ENCODE data around the gene PSMF1. TPM values are rescaled to one million over a fixed set of nuclear protein-coding genes. Genes with fewer than 3 reads are reported as not detected.

Gene PSMF1
- total and polyA plus RNA-seq, 2 of the 4 experiments (the other 2 are of a cell fraction), result 93.6 to 109 TPM

GRCh38 chr20:1163105-1163504 lies 44.7 kb downstream of the PSMF1 start:
- CTCF ChIA-PET, result no interaction called here
- no peaks in the 10 kb centered on the region for H3K27me3 ChIP-seq (ENCODE audit: control insufficient read depth, insufficient read depth, low read length)
- intact Hi-C loops (cut with micrococcal nuclease), result no loop called here

More at GRCh38 chr20:1163105-1163504, 44.7 kb downstream of the PSMF1 start:
- no peak overlapping the region for H2AK9ac ChIP-seq (replicated peaks; ENCODE audit: low read depth, low read length, poor library complexity)
- POLR2A ChIA-PET (ENCODE audit: unreplicated experiment), result no interaction called here
- H3K9me3 ChIP-seq (ENCODE audit: control insufficient read depth, insufficient read depth, low read length), result no peaks in the 10 kb centered on the region
- peaks cover 16% of the 10 kb centered on the region for H3K9me1 ChIP-seq (ENCODE audit: insufficient read depth, low read length)
- no TSS peak for BruUV-seq (replicated peaks)
- H3K4ac ChIP-seq (ENCODE audit: low read depth, low read length), result no peak overlapping the region
- H3K4me1 ChIP-seq (ENCODE audit: control insufficient read depth, insufficient read depth, low read length), result no peaks in the 10 kb centered on the region
- peaks cover 8% of the 10 kb centered on the region; the same call in 1 of the 2 replicates for H4K20me1 ChIP-seq (ENCODE audit: insufficient read depth, low read length)
- in situ Hi-C loops (cut with MboI; ENCODE audit: low sequenced_read_pairs), result no loop called here
- no peak overlapping the region for H3K4me3 ChIP-seq (ENCODE audit: insufficient read depth, low read depth, low read length)
- no peak overlapping the region for H2BK5ac ChIP-seq (ENCODE audit: low read depth, low read length, poor library complexity, severe bottlenecking)
- no peak overlapping the region for H3K9ac ChIP-seq (ENCODE audit: low read depth, low read length)
- H3K27ac ChIP-seq (ENCODE audit: insufficient read depth, low read length), result no peak overlapping the region
- dilution Hi-C loops (cut with HindIII; ENCODE audit: low sequenced_read_pairs, unreplicated experiment), result no loop called here
- no peak overlapping the region for H3K14ac ChIP-seq (replicated peaks; ENCODE audit: low read depth, low read length)
- H3K23ac ChIP-seq (ENCODE audit: low read depth, low read length), result no peak overlapping the region
- H2AFZ ChIP-seq (replicated peaks; ENCODE audit: low read length, poor library complexity), result no peak overlapping the region
- DNase-seq, result no peak
- H2BK20ac ChIP-seq (ENCODE audit: low read depth, low read length), result no peak overlapping the region
- H4K8ac ChIP-seq (ENCODE audit: low read depth in 2 of 2, low read length in 2 of 2), result no peak overlapping the region
- no peak overlapping the region for H2BK120ac ChIP-seq (ENCODE audit: low read depth, low read length)
- 100% methylated on average over 2 of the region's 6 CpGs; no CpG with 5 or more reads in 1 of the 2 experiments for WGBS, 2 experiments (ENCODE audit: extremely low coverage in 2 of 2, insufficient read length in 1 of 2)
- peaks cover 54% of the 10 kb centered on the region for H3K36me3 ChIP-seq (ENCODE audit: control insufficient read depth, insufficient read depth, low read length)
- H2BK15ac ChIP-seq (ENCODE audit: low read depth, low read length), result no peak overlapping the region
- TF ChIP-seq CTCF (conservative IDR thresholded peaks at IDR 0.05; ENCODE audit: low read depth, low read length) (no peak), BHLHE40 (IDR thresholded peaks at IDR 0.05; ENCODE audit: low read depth, low read length) (no peak), SMC3 (IDR thresholded peaks at IDR 0.05; ENCODE audit: low read depth, low read length) (no peak), ELK1 (IDR thresholded peaks at IDR 0.05; ENCODE audit: borderline replicate concordance, low read depth, low read length) (no peak), CEBPB (IDR thresholded peaks at IDR 0.05; ENCODE audit: low read depth, low read length) (no peak), RCOR1 (IDR thresholded peaks at IDR 0.05; ENCODE audit: insufficient replicate concordance, low read length) (no peak), POLR2A (IDR thresholded peaks at IDR 0.05; ENCODE audit: low read depth, low read length) (no peak), MXI1 (IDR thresholded peaks at IDR 0.05; ENCODE audit: borderline replicate concordance, low read depth, low read length) (no peak), MAZ (IDR thresholded peaks at IDR 0.05; ENCODE audit: borderline replicate concordance, low read depth, low read length) (no peak)
- no peak overlapping the region for H4K91ac ChIP-seq (ENCODE audit: insufficient read depth, low read depth, low read length)
- H3K4me2 ChIP-seq (ENCODE audit: low read depth, low read length), result no peak overlapping the region
- H3K18ac ChIP-seq (ENCODE audit: low read depth, low read length), result no peak overlapping the region
- H3K56ac ChIP-seq (ENCODE audit: extremely low read depth, insufficient read depth, low read length), result no peak overlapping the region
- H4K5ac ChIP-seq (ENCODE audit: low read depth, low read length), result no peak overlapping the region
- peaks cover 3 to 16% of the 10 kb centered on the region in 2 experiments; a peak in 3 of 4 replicates for H3K79me1 ChIP-seq (ENCODE audit: low read depth in 1 of 2, low read length in 2 of 2)
- no peak overlapping the region for H2AK5ac ChIP-seq (ENCODE audit: low read depth, low read length)
- no peak for ATAC-seq (ENCODE audit: low read depth)

All from IMR-90 (cell line).